Calu3 (cell line): ENCODE data around the gene CTXN3. TPM values are rescaled to one million over a fixed set of nuclear protein-coding genes. Genes with fewer than 3 reads are reported as not detected.

Experiments
- BruUV-seq: library from RNA; stranded (reverse); fragments of 400-500 nt; replicated peaks from 2 replicates; lab custom pipeline; 2021; lab: Mats Ljungman, UMichigan
- CTCF ChIA-PET: fragments of 300-600 bp; sonication (Branson Sonifier 250); formaldehyde crosslinking; loops from one replicate; lab custom pipeline; 2022; ENCODE audit warnings: antibody characterized with exemption; lab: Charles Lee
- DNase-seq: peaks from one replicate; pipeline ENCODE4 v3.0.0; 2022
- H3K27ac Mint-ChIP-seq: one replicate; pipeline ENCODE4 v1.8.0; 2022; ENCODE audit warnings: mixed read lengths; ENCODE audit not compliant: unreplicated experiment
- H3K27me3 Mint-ChIP-seq: one replicate; pipeline ENCODE4 v1.8.0; 2022; ENCODE audit warnings: mixed read lengths; ENCODE audit not compliant: unreplicated experiment
- H3K36me3 Mint-ChIP-seq: one replicate; pipeline ENCODE4 v1.8.0; 2022; ENCODE audit warnings: mild to moderate bottlenecking, moderate library complexity, mixed read lengths; ENCODE audit not compliant: insufficient read depth, unreplicated experiment
- H3K4me1 Mint-ChIP-seq: one replicate; pipeline ENCODE4 v1.8.0; 2022; ENCODE audit warnings: mild to moderate bottlenecking, low read depth, mixed read lengths; ENCODE audit not compliant: unreplicated experiment
- H3K4me3 Mint-ChIP-seq: one replicate; pipeline ENCODE4 v1.8.0; 2022; ENCODE audit warnings: mild to moderate bottlenecking, low read depth, moderate library complexity, mixed read lengths; ENCODE audit not compliant: unreplicated experiment
- H3K9me3 Mint-ChIP-seq: one replicate; pipeline ENCODE4 v1.8.0; 2022; ENCODE audit warnings: low read depth, mixed read lengths; ENCODE audit not compliant: unreplicated experiment
- intact Hi-C: fragments of 100-400 bp; cut with micrococcal nuclease; formaldehyde crosslinking; loops from one replicate; pipeline ENCODE4 v1.10.0; 2022; ENCODE audit not compliant: unreplicated experiment
- total RNA-seq: library from RNA; stranded (reverse); gene quantifications from 2 replicates; pipeline ENCODE4 v1.2.3, GENCODE V29; 2022
- TF ChIP-seq, protein P1 (sequence below): fragments of 200-600 bp; IDR thresholded peaks from one replicate; pipeline ENCODE4 v1.8.0; 2022; ENCODE audit warnings: antibody characterized with exemption; ENCODE audit not compliant: unreplicated experiment

Gene CTXN3
- total RNA-seq, 1 experiment from 2014 or later = not detected

DNA sequence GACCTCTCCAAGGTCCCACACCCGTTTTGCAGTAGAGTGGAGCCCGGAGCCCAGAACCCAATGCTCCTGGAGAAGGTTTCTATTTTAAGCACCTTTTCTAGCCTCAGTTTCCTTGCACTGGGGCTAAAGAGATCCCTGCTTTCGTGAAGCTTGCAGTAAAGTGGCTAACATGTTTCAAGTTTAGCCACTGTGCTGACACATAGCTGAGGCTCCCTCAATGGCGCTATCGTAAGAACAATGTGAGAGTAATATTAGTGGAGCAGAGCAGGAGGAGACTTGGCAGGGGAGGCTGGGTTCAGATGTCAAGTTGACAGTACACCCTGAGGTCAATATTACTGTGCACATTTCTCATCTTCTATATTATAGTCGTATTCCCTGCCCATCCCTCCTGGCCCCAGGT lies 7.9 kb downstream of the CTXN3 start:
- Mint-ChIP-seq H3K4me1 (no peaks in the 10 kb centered on the region), H3K4me3 (no peak overlapping the region), H3K9me3 (no peaks in the 10 kb centered on the region), H3K27me3 (peaks cover 20% of the 10 kb centered on the region), H3K36me3 (no peaks in the 10 kb centered on the region), H3K27ac (no peak overlapping the region)
- DNase-seq = no peak
- intact Hi-C loops = no loop called here
- CTCF ChIA-PET = no interaction called here
- TF ChIP-seq, protein P1, sequence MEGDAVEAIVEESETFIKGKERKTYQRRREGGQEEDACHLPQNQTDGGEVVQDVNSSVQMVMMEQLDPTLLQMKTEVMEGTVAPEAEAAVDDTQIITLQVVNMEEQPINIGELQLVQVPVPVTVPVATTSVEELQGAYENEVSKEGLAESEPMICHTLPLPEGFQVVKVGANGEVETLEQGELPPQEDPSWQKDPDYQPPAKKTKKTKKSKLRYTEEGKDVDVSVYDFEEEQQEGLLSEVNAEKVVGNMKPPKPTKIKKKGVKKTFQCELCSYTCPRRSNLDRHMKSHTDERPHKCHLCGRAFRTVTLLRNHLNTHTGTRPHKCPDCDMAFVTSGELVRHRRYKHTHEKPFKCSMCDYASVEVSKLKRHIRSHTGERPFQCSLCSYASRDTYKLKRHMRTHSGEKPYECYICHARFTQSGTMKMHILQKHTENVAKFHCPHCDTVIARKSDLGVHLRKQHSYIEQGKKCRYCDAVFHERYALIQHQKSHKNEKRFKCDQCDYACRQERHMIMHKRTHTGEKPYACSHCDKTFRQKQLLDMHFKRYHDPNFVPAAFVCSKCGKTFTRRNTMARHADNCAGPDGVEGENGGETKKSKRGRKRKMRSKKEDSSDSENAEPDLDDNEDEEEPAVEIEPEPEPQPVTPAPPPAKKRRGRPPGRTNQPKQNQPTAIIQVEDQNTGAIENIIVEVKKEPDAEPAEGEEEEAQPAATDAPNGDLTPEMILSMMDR = no peak
- BruUV-seq = no TSS peak

DNA sequence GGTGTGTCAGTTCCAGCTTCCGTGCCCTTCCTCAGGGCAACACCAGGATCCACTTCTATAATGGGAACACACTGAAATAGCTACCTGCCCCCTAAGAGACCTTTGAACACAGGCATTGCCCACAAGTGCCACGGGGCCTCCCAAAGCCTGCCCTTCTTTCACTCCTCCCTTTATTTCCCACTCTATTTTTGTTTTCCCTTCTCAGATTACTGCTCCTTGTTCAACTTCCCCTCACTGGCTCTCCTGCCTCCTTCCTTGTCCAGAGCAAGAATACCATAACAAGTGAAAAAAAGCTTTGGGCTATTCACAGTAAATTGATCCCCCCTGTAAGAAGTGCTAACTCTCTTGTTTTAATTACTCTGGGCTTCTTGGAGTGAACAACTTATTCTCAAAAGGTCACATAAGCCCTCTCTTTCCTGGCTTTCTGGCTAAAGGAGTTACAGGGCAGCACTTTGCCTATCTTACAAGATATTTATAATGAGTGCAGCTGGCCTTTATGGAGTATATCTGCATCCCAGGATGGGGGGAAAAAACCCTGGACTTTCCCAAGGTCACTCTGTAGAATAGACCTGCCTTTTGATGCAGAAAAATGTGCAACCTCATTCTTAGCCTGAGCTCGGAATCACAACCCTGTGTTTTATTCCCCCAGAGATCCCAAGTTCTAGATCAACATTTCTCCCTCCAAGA lies 11.3 kb downstream of the CTXN3 start:
- TF ChIP-seq, protein P1 = no peak
- Mint-ChIP-seq H3K4me3 (no peak overlapping the region), H3K9me3 (no peaks in the 10 kb centered on the region), H3K27me3 (no peaks in the 10 kb centered on the region), H3K36me3 (no peaks in the 10 kb centered on the region), H3K4me1 (no peaks in the 10 kb centered on the region), H3K27ac (no peak overlapping the region)
- no TSS peak for BruUV-seq
- CTCF ChIA-PET = no interaction called here
- intact Hi-C loops = no loop called here
- DNase-seq = no peak

DNA sequence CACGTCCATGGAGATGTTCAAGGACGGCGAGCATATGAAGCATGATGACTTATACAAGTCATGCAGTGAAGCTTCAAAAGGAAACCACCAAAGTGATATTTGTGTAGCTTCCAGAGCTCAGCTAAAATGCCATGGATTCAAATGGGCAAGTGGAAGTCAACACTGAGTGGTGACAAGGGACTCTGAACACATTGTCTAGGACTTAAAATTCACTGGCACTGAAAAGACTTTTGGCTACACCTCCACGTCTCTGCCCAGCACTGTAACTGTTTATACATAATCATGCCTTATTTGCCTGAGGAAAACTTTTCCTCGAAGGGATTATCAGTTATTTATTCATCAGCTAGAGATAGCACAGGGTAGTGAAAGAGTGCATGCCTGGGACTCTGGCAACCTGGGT lies 15.2 kb downstream of the CTXN3 start:
- Mint-ChIP-seq H3K4me3 (no peak overlapping the region), H3K4me1 (no peaks in the 10 kb centered on the region), H3K36me3 (no peaks in the 10 kb centered on the region), H3K27me3 (no peaks in the 10 kb centered on the region), H3K9me3 (no peaks in the 10 kb centered on the region), H3K27ac (no peak overlapping the region)
- no TSS peak for BruUV-seq
- intact Hi-C loops = no loop called here
- TF ChIP-seq, protein P1 = no peak
- CTCF ChIA-PET = no interaction called here
- no peak for DNase-seq

DNA sequence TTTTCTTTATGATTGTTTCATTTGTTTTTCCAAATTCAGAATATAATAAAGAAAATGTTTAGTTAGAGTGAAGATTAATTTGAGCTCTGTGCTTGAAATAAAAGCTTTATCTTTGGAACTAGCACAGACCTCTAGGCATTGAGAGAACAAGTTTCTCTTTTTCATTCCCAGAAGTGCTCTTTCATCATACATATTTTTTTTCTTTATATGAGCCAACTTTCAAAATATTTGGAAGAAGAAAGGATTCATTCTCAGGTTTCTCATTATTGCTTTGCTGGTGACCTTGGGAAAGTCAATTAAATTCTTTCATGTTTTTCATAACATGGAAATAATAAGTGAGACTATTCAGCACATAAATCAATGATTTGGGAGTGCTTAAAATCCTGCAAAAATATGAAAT lies 16.8 kb downstream of the CTXN3 start:
- Mint-ChIP-seq H3K27ac (no peak overlapping the region), H3K4me3 (no peak overlapping the region), H3K4me1 (no peaks in the 10 kb centered on the region), H3K9me3 (peaks cover 5% of the 10 kb centered on the region), H3K36me3 (no peaks in the 10 kb centered on the region), H3K27me3 (peaks cover 10% of the 10 kb centered on the region)
- CTCF ChIA-PET = no interaction called here
- intact Hi-C loops = no loop called here
- TF ChIP-seq, protein P1 = no peak
- DNase-seq = no peak
- no TSS peak for BruUV-seq
